ENCODE results near the gene NEK7.

Gene NEK7

GRCh38 chr1:198232940-198233675, 76.3 kb downstream of the NEK7 start:
- DNase-seq (ENCODE audit: low read depth), result no peak
- TF ChIP-seq, protein P1, sequence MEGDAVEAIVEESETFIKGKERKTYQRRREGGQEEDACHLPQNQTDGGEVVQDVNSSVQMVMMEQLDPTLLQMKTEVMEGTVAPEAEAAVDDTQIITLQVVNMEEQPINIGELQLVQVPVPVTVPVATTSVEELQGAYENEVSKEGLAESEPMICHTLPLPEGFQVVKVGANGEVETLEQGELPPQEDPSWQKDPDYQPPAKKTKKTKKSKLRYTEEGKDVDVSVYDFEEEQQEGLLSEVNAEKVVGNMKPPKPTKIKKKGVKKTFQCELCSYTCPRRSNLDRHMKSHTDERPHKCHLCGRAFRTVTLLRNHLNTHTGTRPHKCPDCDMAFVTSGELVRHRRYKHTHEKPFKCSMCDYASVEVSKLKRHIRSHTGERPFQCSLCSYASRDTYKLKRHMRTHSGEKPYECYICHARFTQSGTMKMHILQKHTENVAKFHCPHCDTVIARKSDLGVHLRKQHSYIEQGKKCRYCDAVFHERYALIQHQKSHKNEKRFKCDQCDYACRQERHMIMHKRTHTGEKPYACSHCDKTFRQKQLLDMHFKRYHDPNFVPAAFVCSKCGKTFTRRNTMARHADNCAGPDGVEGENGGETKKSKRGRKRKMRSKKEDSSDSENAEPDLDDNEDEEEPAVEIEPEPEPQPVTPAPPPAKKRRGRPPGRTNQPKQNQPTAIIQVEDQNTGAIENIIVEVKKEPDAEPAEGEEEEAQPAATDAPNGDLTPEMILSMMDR (conservative IDR thresholded peaks at IDR 0.05; ENCODE audit: low read depth, low read length), result no peak
- H3K4me3 ChIP-seq (ENCODE audit: low read depth, low read length), result no peak overlapping the region

- peak; percentile 69 for DNase-seq (ENCODE audit: low read depth)
- TF ChIP-seq, protein P1 (conservative IDR thresholded peaks at IDR 0.05; ENCODE audit: low read depth, low read length), result no peak
- H3K4me3 ChIP-seq (ENCODE audit: low read depth, low read length), result peak overlapping the region; percentile 49
Measured at GRCh38 chr1:198234520-198235251, 77.9 kb downstream of the NEK7 start.

DNA sequence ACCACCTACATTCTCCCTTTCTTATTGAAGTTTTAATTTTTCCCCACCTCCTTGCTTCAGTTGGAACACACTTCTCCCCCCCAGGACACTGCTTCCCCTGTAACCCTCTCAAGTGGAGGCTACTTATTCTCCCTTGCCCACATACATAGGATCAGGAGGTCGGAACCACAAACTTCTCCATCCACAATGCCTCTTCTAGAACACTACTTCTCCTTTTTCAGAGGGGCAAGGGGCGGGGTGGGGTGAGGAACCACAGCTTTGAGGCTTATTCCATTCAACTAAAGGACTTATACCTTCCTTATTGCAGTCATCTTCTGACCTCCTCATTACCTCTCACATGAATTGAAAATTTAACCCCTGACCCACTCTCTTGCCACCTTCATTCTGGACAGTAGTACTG, 81.3 kb downstream of the NEK7 start:
- no peak overlapping the region for H3K4me3 ChIP-seq (ENCODE audit: low read depth, low read length)
- TF ChIP-seq, protein P1 (conservative IDR thresholded peaks at IDR 0.05; ENCODE audit: low read depth, low read length), result no peak
- DNase-seq (ENCODE audit: low read depth), result no peak

DNA sequence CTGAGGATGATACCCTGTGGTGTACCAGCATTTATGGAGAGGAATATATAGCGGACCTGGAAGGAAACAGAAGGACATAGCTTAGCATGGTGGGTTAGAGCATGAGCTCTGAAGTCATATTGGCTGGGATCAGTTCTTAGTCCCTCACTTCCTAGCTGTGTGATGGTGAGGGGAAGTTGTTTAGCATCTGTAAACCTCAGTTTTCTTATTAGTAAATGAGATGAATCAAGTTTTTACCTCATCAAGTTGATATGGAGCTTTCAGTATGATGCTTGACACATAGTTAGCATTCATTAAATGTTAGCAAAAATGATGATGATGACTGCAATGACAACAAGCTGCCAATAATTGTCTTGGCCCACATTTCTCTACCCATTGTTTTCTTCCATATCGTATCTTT, 84.8 kb downstream of the NEK7 start:
- TF ChIP-seq, protein P1 (conservative IDR thresholded peaks at IDR 0.05; ENCODE audit: low read depth, low read length), result no peak
- no peak overlapping the region for H3K4me3 ChIP-seq (ENCODE audit: low read depth, low read length)
- no peak for DNase-seq (ENCODE audit: low read depth)

- H3K4me3 ChIP-seq (ENCODE audit: low read depth, low read length), result no peak overlapping the region
- DNase-seq (ENCODE audit: low read depth), result no peak
- TF ChIP-seq, protein P1 (conservative IDR thresholded peaks at IDR 0.05; ENCODE audit: low read depth, low read length), result no peak
Measured at GRCh38 chr1:198244772-198245171, 88.0 kb downstream of the NEK7 start.

- TF ChIP-seq, protein P1 (conservative IDR thresholded peaks at IDR 0.05; ENCODE audit: low read depth, low read length), result no peak
- DNase-seq (ENCODE audit: low read depth), result no peak
- no peak overlapping the region for H3K4me3 ChIP-seq (ENCODE audit: low read depth, low read length)
Measured at GRCh38 chr1:198245379-198245778, 88.6 kb downstream of the NEK7 start.
